Ramos (cell line): Measurements from ENCODE around the gene GLYAT.

ENCODE experiments used
- in situ Hi-C: fragments of 300-500 bp; cut with MboI; formaldehyde crosslinking; loops from one replicate; pipeline ENCODE4 v1.14.3; 2022; ENCODE audit warnings: low sequenced_read_pairs; ENCODE audit not compliant: unreplicated experiment

GLYAT gene

DNA sequence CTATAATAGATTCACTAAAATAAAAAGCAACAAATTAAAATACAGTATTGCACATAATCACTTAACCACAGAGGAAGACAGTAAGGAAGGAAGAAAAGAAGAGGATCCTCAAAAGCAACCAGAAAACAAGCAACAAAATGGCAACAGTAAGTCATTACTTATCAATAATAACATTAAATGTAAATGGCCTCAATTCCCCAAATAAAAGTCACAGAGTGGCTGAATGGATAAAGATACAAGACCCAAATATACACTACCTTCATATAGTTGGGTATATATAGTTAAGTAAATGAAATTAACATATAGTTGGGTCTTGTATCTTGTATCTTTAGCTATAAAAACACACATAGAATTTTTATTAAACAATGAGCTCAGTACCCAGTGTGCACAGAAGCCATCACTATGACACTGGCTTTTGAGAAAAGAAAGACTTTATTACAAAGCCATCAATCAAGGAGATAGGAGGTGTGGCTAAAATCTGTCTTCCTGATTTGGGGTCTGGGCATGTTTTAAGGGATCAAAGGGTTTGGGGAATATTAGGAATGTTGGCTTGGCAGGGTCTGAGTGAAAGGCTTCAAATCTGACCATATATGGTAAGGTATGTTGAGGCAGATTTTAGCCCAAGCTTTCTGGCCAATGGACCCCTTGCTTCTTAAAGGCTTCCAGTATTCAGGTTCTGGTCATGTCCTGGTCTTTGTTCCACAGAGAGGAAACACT lies 13.4 kb upstream of the GLYAT start:
- in situ Hi-C loops: no loop called here

DNA sequence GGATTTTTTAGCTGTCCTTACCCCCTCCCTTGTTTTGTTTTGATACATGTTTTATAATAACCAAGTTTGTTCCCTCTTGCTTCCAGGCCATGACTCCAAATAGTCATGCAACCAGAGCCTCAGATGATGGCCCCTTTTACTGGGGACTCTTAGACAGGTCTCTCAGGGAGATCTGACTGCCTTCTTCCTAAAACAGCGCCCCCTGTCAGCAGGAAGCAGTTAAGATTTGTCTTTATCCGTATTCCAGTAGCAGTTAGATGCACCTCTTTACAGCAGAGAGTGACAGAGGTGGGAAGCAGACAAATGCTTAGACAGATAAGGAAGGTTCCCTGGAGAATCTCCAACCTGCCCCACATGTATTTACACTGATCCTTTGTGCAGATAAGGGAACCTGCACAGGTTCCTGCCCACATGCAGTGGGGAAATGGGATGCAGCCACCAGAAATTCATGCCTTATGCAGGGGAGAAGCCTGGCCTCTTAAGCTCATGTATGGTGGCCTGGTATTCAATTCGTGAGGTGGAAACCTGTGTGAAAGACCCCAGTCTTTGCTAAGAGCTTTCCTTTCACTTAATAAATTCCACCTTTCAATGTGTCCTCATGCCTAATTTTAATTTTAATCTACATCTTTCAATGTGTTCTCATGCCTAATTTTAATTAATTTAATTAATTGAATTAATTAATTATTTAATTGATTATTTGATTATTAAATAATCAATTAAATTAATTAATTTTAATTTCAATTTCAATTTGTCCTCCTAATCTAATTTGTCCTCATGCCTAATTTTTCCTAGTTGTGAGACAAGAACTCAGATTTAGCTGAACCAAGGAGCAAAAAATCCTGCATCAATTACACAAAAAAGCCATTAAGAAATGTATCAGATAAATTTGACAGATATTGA lies 11.5 kb upstream of the GLYAT start:
- in situ Hi-C loops: no loop called here

DNA sequence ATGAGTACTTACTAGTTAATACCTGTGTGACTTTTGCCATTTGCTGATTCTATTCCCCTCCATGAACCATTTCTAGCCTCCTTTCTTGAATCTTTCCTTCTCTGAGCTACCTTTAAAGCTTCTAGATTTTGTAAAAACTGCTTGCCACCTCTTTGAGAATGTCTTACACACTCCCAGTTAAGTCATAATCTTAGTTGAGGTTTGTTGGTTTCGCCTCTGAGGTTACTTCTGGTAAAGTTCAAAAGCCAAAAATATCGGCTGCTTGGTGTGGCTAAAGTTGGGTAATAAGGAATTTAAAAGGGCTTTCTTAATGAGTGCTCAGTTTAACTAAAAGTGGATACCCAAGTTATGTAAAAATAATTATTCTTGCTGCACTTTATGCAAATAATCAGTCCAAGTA lies 10.4 kb upstream of the GLYAT start:
- in situ Hi-C loops: no loop called here

DNA sequence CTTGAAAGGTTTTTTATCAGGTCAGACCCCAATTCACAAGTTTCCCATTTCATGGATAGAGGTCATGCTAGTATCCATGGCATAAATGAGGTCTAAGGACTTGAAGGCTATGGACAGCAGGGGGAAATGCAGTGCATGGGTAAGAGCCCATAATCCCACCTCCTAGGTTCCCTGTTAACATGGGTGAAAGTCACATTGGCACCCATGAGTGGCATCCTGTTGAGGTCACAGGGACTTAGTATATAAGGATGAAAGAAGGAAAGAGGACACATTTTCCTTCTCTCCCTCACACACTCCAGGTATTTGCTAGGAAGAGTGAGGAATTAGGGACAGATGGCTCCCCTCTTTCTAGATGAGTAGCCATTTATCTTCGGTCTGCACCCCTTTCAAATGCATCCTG lies 9.4 kb upstream of the GLYAT start:
- in situ Hi-C loops: no loop called here

DNA sequence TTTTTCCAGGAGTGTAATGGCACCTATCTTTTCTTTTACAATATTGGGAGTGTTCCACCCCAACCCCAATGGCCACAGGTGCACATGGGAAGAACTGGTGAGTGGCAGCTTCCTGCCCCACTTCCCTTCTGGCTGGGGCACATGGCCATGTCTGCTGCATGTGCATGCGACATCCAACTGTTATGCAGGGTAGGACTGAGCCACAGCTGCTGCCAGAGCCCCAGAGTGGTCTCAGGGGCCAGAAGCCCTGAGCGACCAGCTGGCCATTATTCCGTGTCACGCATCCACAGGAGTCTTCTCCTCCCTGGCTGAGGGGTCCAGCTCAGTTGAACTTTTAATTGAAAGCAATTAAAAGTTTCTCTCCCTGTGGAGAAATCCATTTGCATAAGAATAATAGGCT lies 8.7 kb upstream of the GLYAT start:
- in situ Hi-C loops: no loop called here

DNA sequence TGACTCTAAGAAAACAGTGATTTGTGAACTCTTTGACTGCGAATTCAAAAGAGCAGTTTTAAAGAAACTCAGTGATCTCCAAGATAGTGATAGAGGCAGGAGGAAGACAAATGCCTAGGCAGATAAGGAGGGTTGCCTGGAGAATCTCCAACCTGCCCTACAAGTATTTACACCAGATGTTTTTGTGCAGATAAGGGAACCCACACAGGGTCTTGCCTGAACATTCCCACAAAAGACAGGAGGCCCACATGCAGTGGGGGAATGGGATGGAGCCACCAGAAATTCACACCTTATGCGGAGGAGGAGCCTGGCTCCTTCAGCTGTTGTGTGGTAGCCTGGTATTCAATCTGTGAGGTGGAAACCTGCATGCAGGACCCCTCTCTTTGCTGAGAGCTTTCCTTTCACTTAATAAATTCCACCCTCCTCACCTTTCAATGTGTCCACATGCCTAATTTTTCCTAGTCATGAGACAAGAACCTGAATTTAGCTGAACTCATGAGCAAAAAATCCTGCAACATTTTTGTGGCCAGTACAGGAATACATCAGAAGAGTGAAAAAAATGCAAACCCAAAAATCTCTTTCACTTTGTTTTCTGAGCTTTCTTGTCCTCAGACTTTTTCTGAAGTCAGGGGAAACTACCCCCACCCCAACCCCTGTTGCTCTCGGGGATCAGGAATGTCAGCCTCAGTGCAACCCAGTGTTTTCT lies 8.1 kb upstream of the GLYAT start:
- in situ Hi-C loops: no loop called here

DNA sequence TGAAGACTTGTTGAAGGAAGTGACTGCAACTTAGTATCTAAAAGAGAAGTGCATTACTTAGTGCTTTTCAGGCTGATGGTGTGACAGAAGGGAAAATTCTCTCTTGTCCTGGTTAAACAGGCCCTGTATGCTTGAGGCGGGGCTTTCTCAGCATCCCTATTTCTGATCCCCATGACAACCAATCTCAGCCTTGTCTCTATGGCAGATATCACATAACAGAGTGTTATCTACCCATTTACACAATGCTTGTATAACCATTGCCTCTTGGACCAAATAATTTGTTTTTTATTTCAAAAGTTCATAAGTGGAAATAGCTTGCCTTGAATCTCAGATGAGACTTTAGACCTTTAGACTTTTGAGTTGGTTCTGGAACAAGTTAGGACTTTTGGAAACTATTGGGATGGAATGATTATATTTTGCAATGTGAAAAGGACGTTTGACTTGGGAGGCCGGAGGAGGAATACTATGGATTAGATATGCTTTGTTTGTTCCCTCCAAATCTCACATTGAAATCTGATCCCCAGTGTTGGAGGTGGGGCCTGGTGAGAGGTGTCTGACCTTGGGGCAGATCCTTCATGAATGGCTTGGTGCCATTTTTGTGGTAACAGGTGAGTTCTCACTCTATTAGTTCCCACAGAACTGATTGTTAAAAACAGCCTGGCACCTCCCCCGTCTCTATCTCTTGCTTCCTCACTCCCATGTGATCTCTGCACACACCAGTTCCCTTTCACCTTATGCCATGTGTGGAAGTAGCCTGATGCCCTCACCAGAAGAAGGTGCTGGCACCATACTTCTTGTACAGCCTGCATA lies 3.1 kb upstream of the GLYAT start:
- in situ Hi-C loops: no loop called here

DNA sequence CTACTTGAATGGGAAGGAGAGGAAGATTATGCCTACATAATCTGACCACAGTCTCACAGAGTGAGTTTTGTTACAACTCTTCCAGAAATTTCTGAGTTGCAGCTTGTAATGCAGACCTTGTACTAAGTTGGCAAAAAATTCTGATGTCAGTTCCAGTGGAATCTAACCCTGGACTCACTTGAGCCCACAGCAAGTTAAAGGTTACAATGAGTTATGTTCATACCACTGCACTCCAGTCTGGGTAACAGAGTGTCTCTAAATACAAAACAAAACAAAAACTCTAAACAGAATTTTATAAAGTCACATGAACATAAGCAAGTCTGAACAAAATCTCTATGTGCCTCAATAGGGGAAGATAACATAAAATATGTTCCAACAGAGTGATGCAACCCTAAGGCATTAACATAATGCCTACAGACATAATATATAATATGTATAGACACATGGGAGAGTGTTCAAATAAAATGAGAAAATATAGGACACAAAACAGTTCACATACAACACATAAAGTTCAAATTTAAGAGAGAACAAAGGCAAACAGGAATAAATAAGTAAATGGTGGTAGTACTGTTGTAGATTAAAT lies 1.1 kb downstream of the GLYAT start:
- in situ Hi-C loops: no loop called here

DNA sequence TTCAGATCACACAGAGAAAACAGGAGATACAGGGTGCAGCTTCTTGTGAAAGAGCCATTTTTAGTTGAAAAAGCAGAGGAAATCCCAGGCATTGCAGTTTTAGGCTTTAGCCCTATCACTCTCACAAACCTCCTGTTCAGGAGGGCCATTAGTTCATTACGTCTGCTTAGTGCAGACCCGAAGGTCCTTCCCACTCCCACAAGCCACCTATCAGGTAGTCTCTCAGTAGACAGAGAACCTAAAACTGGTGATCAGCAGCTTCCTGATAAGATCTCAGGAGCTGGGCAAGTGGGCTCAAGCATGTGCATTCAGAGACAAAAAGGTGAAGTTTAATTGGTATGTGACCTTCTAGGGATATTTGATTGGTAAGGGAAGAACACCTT lies 4.3 kb downstream of the GLYAT start:
- in situ Hi-C loops: no loop called here

DNA sequence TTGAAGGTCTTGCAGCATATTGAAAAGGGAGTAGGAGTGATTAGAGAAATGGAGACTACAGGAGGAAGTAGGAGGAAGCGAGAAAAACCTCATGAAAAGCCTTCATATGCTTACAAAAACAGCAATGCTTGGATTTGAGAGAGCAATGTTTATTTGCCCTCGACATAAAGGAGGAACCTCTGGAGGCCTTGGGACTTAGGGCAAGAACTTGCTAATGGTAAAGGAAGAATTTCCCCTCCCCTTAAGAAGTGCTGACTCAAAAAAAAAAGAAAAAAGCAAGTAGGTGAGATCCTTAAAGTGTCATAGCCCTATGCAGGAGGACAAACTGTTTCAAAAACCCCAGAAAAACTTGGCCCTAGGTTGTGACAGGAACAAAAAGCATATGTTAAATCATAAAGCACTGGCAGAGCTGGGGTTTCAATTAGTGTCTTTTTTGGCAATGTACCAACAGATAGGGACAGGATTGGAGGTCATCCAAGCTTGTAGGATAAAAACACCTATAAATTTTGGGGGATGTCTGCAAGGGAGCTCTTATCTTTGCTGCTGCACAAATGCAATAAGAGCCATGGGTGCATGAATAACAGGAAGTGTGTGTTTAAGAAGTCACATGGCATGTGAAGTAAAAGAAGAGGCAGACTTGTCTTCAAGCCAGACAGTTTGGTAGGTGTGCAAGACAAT lies 4.9 kb downstream of the GLYAT start:
- in situ Hi-C loops: no loop called here

DNA sequence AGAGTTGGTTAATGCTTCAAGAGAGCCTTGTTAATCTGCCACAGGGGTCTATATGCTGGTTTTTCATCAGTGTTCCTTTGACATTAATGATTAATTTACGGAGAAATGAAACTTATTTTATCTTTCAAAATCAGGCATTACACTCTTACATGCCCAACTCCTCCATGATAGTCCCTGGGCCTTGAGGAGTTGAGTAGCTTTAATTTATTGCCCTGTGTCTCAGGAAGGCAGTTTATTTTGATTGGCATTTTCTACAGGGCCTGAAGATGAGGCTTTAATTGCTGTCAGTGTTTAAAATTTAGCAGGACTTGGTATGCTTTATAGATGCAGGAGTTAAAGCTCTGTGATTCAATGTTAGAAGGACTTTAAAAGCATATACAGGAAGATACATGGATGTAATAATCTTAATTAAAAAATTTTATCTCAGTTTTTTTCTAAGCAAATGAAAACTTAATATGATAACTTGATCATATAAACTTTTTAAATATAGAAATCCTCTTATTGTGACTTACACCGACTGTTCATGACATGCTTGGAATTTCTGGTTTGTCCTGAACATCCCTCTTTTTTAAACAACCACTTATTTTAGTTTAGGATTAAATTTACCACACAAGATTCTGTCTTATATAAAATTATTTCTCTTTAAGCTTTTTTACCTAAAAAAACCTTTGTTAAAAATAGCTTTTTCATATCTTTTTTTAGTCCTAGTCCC lies 12.2 kb downstream of the GLYAT start:
- in situ Hi-C loops: no loop called here

DNA sequence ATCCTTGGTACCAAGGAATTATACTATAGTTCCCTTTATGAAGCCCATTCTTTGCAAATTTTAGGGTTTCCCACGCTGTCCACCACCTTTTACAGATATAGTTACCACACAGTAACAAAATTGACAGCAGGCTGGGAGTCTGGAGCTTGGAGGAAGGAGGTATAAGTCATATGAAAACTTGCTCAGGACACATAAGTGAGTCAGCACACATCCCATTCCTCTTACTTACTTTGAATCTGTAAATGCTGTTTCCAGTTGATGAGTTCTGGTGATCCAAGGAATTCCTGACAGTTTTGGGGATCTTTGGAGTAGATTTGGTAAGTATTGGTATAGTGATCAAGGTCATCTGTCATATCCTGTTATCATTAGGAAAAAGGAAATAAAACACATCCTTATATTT lies 19.2 kb downstream of the GLYAT start:
- in situ Hi-C loops: no loop called here

DNA sequence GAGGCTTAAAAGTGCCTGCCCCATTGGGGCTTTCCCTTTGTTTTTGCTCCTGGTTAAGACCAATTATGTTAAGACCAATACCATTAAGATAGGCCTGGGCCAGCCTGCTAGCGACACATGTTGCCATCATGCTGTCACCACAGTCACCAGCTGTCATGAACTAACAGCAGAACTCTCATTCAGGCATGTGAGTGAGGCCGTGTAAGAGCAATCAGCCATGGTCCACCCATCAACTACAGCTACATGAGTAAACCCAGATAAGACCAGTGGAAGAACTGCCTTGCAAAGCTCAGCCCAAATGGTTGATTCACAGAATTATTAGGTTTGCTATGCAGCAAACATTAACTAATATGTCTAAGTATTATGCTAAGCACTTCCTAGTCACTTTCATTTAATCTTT lies 19.9 kb downstream of the GLYAT start:
- in situ Hi-C loops: no loop called here

DNA sequence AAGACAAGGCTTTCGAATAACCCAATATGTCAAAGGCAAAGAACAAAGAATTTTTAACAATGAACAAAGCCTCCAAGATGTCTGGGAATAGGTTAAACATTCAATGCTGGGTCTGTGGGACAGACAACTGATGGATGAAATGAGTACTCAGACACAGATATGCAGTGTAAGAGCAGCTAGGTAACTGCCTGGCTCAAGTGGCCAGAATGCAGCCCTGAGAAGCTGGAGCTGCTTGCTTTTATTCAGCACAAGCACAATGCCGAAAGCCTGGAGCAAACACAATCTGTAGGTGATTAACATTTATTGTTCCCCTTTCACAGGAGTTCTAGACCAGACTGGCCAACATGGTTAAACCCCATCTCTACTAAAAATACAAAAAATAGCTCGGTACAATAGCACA lies 24.0 kb downstream of the GLYAT start:
- in situ Hi-C loops: no loop called here

DNA sequence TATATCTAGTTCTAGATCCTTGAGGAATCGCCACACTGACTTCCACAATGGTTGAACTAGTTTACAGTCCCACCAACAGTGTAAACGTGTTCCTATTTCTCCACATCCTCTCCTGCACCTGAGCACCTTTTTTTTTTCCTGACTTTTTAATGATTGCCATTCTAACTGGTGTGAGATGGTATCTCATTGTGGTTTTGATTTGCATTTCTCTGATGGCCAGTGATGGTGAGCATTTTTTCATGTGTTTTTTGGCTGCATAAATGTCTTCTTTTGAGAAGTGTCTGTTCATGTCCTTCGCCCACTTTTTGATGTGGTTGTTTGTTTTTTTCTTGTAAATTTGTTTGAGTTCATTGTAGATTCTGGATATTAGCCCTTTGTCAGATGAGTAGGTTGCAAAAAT lies 34.9 kb downstream of the GLYAT start:
- in situ Hi-C loops: loop anchor here (10.0 kb wide), 1 partner anchor 62 kb away; no protein-coding TSS in a partner anchor

DNA sequence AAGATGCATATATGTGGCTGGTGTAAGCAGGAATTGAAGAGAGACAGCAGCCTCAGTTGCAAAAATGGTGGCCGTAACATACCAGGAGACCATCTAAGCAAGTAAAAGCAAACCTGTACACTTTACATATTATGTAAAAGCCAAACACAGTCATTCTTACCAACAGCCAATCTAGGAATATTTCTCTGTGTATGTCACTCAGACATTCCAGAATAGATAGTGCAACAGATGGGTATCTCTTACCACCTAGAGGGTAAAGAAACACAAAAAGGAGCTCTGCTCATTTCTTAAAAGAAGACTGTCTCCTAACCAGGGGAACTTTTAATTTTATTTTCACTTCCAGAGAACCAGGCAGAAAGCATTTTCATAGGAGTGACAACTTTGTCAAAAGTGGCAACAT lies 38.7 kb downstream of the GLYAT start:
- in situ Hi-C loops: loop anchor here (10.0 kb wide), 1 partner anchor 58 kb away; no protein-coding TSS in a partner anchor

DNA sequence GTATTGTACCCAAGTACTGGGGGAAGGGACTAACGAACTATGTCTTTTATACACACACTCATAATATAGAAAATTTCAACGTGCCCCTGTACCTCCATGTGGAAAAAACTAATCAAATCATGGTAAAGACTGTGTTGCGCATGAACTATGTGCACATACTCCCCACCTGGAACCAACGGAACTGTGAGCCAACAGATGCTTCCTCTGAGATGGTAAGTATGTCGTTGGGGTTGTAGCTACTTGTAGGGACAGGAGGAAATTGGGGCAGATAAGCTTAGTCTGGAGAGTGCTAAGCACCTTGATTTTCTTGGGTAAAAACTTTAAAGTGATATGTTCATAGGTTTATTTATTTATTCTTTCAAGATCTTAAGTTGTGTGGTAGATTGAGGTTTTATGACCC lies 40.1 kb downstream of the GLYAT start:
- in situ Hi-C loops: loop anchor here (10.0 kb wide), 1 partner anchor 57 kb away; no protein-coding TSS in a partner anchor

DNA sequence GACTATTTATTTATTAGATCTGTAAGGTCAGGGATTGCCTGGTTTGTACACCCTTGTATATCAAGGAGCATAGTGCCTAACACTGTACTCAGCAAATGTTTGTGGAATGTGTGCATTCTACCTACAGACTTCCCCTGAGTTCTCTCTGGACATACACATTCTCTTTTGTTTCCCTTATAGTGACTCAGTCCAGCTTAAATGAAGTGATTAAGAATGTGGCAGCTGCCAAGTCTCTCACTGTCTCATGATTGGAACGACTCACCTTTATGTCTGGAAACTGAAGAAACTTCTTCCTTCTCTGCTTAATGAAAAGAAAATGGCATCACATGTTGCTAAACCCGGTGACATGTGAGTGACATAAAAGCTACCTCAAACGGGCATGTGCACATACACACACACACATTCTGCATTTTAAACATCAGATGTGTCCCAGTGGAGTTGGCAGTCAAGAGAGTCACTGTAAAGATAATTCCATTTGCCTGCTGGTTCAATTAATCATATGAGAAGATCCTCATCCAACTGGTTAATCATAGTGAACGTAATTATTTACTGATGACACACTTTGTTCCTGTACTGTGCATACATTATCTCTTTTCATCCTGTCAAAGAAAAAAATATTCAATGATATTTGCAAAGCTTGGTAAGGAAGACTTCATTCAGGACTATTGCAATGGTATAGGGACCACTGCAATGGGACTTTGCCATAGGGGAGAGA lies 42.8 kb downstream of the GLYAT start:
- in situ Hi-C loops: no loop called here
